ENCODE data around the gene RADIL. TPM values are rescaled to one million over a fixed set of nuclear protein-coding genes. Genes with fewer than 3 reads are reported as not detected.

RADIL gene
- total RNA-seq, 1 experiment from 2014 or later = 5.0 TPM

DNA sequence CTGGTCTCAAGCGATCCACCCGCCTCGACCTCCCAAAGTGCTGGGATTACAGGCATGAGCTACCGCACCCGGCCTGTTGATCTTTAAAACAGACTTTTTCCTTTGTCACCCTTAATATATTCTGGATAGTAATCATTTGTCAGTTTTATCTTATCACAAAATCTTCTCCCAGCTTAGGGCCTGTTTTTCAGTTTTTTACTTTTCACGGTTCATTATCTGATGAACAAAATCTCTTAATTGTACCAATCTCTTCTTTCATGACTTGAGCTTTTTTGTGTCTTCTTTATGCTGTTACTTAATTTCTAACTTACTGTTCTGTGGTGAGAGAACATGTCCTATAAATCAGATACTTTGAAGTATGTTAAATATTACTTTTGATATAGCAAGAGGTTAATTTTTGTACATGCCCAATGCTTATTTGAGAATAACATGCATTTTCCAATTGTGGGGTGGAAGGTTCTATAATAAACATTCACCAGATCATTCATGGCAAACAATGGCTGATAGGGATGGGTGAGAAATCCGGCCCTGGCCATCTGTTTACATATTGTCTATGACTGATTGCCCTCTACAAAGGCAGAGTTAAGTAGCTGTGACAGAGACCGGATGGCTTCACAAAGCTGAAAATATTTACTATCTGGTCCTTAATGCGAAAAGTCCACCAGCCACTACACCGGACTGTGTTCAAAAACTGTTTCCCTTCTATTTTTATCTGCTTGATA, 27.0 kb downstream of the RADIL start:
- intact Hi-C loops (cut with micrococcal nuclease; ENCODE audit: unreplicated experiment) = no loop called here
- TF ChIP-seq EZH2 (IDR thresholded peaks at IDR 0.05; ENCODE audit: borderline replicate concordance, low read depth, low read length, poor library complexity, severe bottlenecking) = no peak
- TF ChIP-seq, protein P1, sequence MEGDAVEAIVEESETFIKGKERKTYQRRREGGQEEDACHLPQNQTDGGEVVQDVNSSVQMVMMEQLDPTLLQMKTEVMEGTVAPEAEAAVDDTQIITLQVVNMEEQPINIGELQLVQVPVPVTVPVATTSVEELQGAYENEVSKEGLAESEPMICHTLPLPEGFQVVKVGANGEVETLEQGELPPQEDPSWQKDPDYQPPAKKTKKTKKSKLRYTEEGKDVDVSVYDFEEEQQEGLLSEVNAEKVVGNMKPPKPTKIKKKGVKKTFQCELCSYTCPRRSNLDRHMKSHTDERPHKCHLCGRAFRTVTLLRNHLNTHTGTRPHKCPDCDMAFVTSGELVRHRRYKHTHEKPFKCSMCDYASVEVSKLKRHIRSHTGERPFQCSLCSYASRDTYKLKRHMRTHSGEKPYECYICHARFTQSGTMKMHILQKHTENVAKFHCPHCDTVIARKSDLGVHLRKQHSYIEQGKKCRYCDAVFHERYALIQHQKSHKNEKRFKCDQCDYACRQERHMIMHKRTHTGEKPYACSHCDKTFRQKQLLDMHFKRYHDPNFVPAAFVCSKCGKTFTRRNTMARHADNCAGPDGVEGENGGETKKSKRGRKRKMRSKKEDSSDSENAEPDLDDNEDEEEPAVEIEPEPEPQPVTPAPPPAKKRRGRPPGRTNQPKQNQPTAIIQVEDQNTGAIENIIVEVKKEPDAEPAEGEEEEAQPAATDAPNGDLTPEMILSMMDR (conservative IDR thresholded peaks at IDR 0.05; ENCODE audit: low read depth, low read length) = no peak
- Histone ChIP-seq H3K27ac (ENCODE audit: low read depth, low read length, poor library complexity, severe bottlenecking) (no peak overlapping the region), H3K9me3 (ENCODE audit: low read depth, low read length, poor library complexity, severe bottlenecking) (no peaks in the 10 kb centered on the region), H3K4me3 (ENCODE audit: low read depth, low read length, poor library complexity, severe bottlenecking) (no peak overlapping the region), H3K4me1 (ENCODE audit: insufficient read depth, low read length, poor library complexity, severe bottlenecking) (no peaks in the 10 kb centered on the region), H3K36me3 (ENCODE audit: insufficient read depth, low read length, poor library complexity, severe bottlenecking) (no peaks in the 10 kb centered on the region), H3K27me3 (replicated peaks; ENCODE audit: insufficient read depth, low read depth, low read length, poor library complexity) (no peaks in the 10 kb centered on the region)
- DNase-seq (ENCODE audit: low spot score) = no peak
- CTCF ChIA-PET = interaction anchor here (0.6 kb wide), 1 partner anchor 11 kb away, joined by 7 read pairs; no protein-coding TSS in a partner anchor
- POLR2A ChIA-PET (ENCODE audit: low non-redundant PET) = no interaction called here
- no TSS peak for BruUV-seq (replicated peaks)

DNA sequence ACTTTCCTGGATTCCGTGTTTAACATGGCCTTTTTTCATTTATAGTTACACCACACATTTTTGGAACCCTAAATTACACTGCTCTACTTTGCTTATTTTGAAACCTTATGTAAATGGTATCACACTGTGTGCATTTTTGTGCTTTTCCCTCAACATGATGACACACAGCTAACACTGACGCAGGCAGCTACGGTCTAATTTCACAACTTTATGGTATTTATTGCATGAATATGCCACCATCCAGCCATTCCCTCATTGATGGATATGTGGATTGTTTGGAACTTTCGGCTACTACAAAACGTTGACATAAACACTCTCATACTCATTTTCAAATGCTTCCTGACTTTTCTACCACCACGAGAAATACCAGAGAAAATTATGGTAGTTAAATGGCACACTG, 28.6 kb downstream of the RADIL start:
- TF ChIP-seq, protein P1 (conservative IDR thresholded peaks at IDR 0.05; ENCODE audit: low read depth, low read length) = no peak
- no peak for TF ChIP-seq EZH2 (IDR thresholded peaks at IDR 0.05; ENCODE audit: borderline replicate concordance, low read depth, low read length, poor library complexity, severe bottlenecking)
- intact Hi-C loops (cut with micrococcal nuclease; ENCODE audit: unreplicated experiment) = no loop called here
- H3K4me3 ChIP-seq (ENCODE audit: low read depth, low read length, poor library complexity, severe bottlenecking) = no peak overlapping the region
- H3K36me3 ChIP-seq (ENCODE audit: insufficient read depth, low read length, poor library complexity, severe bottlenecking) = no peaks in the 10 kb centered on the region
- no peak overlapping the region for H3K27ac ChIP-seq (ENCODE audit: low read depth, low read length, poor library complexity, severe bottlenecking)
- ChIA-PET CTCF (no interaction called here), POLR2A (ENCODE audit: low non-redundant PET) (no interaction called here)
- DNase-seq (ENCODE audit: low spot score) = no peak
- no peaks in the 10 kb centered on the region for H3K27me3 ChIP-seq (replicated peaks; ENCODE audit: insufficient read depth, low read depth, low read length, poor library complexity)
- H3K9me3 ChIP-seq (ENCODE audit: low read depth, low read length, poor library complexity, severe bottlenecking) = no peaks in the 10 kb centered on the region
- no peaks in the 10 kb centered on the region for H3K4me1 ChIP-seq (ENCODE audit: insufficient read depth, low read length, poor library complexity, severe bottlenecking)
- BruUV-seq (replicated peaks) = no TSS peak

DNA sequence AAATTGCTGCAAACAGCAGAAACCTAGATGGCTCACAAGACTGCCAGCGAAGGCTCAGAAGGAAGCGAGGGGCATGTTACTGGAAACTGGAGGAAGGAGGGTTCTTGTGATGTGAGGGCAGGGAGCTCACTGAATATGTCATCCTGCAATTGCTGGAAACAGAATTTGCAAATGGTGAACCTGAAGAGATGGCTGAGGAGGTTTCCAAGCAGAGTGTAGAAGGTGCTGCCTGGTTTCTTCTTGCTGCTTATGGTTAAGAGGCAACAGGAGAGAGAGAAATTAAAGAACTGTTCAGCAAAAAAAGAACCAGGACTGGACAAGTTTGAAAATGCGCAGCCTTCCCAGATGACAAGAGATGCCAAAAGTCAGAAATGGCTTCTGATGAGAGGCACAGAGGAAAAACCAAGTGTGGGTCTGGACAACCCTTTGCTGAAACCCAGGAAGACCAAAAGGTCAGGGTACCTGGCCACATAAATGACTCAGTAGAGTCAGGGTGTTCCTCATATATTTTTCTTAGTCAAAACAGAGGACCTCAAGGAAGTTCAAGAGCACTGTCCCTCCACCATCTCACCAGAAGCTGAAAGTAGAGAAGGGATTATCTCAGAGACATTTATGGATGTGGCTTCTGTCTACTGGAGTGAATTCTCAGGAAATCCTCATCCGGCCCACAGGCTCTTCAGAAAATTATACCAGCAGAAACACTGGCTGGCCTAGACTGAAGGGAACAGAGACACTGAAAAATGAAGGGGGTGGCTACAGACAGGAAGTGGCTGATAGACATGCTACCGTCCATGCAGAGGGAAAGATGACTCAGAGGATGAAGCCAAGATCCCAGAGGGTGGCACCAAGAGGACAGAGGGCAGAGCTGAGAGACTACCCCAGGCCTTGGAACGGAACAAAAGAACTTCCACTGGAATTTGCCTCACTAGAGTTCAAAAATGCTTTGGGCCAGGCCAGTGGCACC, 31.8 kb downstream of the RADIL start:
- CTCF ChIA-PET = no interaction called here

More for the DNA sequence above, 31.8 kb downstream of the RADIL start:
- no peaks in the 10 kb centered on the region for H3K27me3 ChIP-seq (replicated peaks; ENCODE audit: insufficient read depth, low read depth, low read length, poor library complexity)
- no peaks in the 10 kb centered on the region for H3K4me1 ChIP-seq (ENCODE audit: insufficient read depth, low read length, poor library complexity, severe bottlenecking)
- POLR2A ChIA-PET (ENCODE audit: low non-redundant PET) = no interaction called here
- intact Hi-C loops (cut with micrococcal nuclease; ENCODE audit: unreplicated experiment) = no loop called here
- peak; percentile 51 for DNase-seq (ENCODE audit: low spot score)
- no peak for TF ChIP-seq EZH2 (IDR thresholded peaks at IDR 0.05; ENCODE audit: borderline replicate concordance, low read depth, low read length, poor library complexity, severe bottlenecking)
- TF ChIP-seq, protein P1 (conservative IDR thresholded peaks at IDR 0.05; ENCODE audit: low read depth, low read length) = no peak
- BruUV-seq (replicated peaks) = no TSS peak
- no peaks in the 10 kb centered on the region for H3K36me3 ChIP-seq (ENCODE audit: insufficient read depth, low read length, poor library complexity, severe bottlenecking)
- H3K9me3 ChIP-seq (ENCODE audit: low read depth, low read length, poor library complexity, severe bottlenecking) = no peaks in the 10 kb centered on the region
- no peak overlapping the region for H3K4me3 ChIP-seq (ENCODE audit: low read depth, low read length, poor library complexity, severe bottlenecking)
- no peak overlapping the region for H3K27ac ChIP-seq (ENCODE audit: low read depth, low read length, poor library complexity, severe bottlenecking)
